SK-N-SH treated with all-trans-retinoic acid at 6 μM for 48 hours (cell line): ENCODE measurements around the gene SYDE1.
"Not testable (repeated sequence)": the region's sequence is repeated elsewhere in the genome, so short reads cannot be mapped to it uniquely, and the experiment has no call there.

ENCODE experiments used
- ZC3H10 ChIP-seq: fragments of 250-450 bp; sonication (Bioruptor Pico); IDR thresholded peaks from 2 replicates; pipeline ENCODE4 v1.5.1; 2021; ENCODE audit warnings: mild to moderate bottlenecking, moderate library complexity
- ZFP3 ChIP-seq: fragments of 250-450 bp; sonication (Bioruptor Pico); IDR thresholded peaks from 2 replicates; pipeline ENCODE4 v1.5.0; 2020; ENCODE audit warnings: mild to moderate bottlenecking, moderate library complexity
- TF ChIP-seq, protein P1 (sequence below): fragments of 250-450 bp; sonication (Bioruptor Pico); IDR thresholded peaks from 2 replicates; pipeline ENCODE4 v1.5.1; 2020; ENCODE audit warnings: low read depth, mild to moderate bottlenecking, moderate library complexity
- TF ChIP-seq, protein P2 (sequence below): fragments of 250-450 bp; sonication (Bioruptor Pico); IDR thresholded peaks from 2 replicates; pipeline ENCODE4 v1.8.0; 2020; ENCODE audit warnings: mild to moderate bottlenecking, moderate library complexity, borderline replicate concordance

DNA sequence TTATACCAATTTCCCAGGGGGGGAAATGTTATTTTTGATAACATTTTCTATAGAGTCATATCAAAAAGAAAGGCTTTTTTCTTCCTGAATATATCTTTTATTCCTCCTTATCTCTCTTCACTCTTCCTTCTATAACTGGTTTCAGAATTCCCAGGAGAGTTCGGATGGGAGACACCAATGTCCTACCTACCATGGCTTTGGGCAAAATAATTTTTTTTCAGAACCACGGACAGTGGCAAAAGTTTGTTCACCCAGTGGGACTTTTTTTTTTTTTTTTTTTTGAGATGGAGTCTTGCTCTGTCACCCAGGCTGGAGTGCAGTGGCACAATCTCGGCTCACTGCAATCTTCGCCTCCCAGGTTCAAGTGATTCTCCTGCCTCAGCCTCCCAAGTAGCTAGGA, 27.2 kb upstream of the SYDE1 start:
- not testable (repeated sequence) for TF ChIP-seq ZFP3, ZC3H10 (CRISPR knock-in tag)
- TF ChIP-seq, protein P1, sequence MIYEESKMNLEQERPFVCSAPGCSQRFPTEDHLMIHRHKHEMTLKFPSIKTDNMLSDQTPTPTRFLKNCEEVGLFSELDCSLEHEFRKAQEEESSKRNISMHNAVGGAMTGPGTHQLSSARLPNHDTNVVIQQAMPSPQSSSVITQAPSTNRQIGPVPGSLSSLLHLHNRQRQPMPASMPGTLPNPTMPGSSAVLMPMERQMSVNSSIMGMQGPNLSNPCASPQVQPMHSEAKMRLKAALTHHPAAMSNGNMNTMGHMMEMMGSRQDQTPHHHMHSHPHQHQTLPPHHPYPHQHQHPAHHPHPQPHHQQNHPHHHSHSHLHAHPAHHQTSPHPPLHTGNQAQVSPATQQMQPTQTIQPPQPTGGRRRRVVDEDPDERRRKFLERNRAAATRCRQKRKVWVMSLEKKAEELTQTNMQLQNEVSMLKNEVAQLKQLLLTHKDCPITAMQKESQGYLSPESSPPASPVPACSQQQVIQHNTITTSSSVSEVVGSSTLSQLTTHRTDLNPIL (CRISPR knock-in tag): not testable (repeated sequence)
- TF ChIP-seq, protein P2, sequence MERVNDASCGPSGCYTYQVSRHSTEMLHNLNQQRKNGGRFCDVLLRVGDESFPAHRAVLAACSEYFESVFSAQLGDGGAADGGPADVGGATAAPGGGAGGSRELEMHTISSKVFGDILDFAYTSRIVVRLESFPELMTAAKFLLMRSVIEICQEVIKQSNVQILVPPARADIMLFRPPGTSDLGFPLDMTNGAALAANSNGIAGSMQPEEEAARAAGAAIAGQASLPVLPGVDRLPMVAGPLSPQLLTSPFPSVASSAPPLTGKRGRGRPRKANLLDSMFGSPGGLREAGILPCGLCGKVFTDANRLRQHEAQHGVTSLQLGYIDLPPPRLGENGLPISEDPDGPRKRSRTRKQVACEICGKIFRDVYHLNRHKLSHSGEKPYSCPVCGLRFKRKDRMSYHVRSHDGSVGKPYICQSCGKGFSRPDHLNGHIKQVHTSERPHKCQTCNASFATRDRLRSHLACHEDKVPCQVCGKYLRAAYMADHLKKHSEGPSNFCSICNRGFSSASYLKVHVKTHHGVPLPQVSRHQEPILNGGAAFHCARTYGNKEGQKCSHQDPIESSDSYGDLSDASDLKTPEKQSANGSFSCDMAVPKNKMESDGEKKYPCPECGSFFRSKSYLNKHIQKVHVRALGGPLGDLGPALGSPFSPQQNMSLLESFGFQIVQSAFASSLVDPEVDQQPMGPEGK (CRISPR knock-in tag): not testable (repeated sequence)
